ENCODE measurements around the gene TMEM9.

The TMEM9 gene

DNA sequence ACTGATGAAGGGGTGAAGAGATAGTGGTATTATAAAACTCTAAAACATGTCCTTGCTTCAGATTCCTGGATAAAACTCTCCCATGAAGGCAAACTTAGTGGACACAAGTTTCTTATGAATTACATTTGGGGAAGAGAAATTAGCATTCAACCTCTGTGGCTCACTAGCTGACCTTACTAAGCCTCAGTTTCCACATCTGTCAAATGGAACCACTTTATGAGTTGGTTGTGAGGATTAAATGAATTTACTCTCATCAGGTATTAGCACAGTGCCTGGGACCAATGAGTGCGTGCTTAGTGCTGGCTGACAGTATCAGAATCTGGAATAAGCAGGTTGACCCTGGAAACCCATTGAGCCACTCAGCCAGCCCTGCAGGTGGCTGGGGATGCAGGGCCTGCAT, 44.6 kb downstream of the TMEM9 start:
- FAIRE-seq (no peak), DNase-seq (ENCODE audit: insufficient read length, low spot score) (no peak)
- TF ChIP-seq PAX5 (IDR thresholded peaks at IDR 0.05; ENCODE audit: insufficient read depth, low read length, severe bottlenecking) (no peak), POU2F2 (IDR thresholded peaks at IDR 0.05; ENCODE audit: low read depth, low read length) (no peak), POLR2AphosphoS5 (IDR thresholded peaks at IDR 0.05; ENCODE audit: low read depth, low read length) (no peak), TAF1 (IDR thresholded peaks at IDR 0.05; ENCODE audit: low read depth, low read length) (no peak), SPI1 (IDR thresholded peaks at IDR 0.05; ENCODE audit: low read depth, low read length) (no peak), POLR2A (IDR thresholded peaks at IDR 0.05; ENCODE audit: low read depth, low read length) (no peak)

DNA sequence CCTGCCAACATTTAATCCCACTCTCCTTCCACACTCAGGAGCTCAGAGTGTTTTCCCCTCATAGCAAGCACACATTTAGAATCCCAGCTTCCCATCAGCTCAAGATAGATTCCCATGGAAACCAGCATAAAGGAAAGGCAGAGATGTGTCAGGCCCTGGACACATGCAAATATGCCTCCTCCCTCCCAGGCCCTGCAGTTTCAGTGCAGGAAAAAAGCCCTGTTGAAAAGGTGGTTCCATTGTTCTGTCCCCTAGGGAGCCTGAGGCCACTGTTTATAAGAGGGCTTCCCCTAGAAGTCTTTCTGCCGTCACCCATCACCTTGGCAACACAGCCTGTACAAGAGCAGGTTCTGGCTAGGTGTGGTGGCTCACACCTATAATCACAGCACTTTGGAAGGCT, 45.7 kb downstream of the TMEM9 start:
- no peak for TF ChIP-seq SPI1 (IDR thresholded peaks at IDR 0.05; ENCODE audit: low read depth, low read length)
- no peak for DNase-seq (ENCODE audit: insufficient read length, low spot score)
- no peak for FAIRE-seq

DNA sequence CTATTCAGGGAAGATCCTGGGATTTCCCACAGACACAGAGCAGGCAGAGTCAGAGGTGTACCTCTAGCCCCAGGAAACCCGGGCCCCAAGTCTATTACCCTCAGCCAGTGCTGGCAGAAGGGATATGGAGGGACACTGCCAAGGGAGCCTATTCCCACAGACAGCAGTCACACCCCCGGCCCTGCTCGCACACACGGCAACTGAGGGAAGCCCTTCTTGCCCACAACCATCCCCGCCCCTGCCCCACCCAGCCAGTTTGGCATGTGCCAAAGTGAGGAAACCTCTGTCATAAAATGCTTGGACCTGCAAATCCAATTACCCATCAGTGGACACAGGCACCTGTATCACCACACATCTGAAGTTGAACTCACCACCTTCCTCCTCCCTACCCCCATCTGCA, 48.6 kb downstream of the TMEM9 start:
- FAIRE-seq (no peak), DNase-seq (ENCODE audit: insufficient read length, low spot score) (no peak)
- TF ChIP-seq POU2F2 (IDR thresholded peaks at IDR 0.05; ENCODE audit: low read depth, low read length) (no peak), PAX5 (IDR thresholded peaks at IDR 0.05; ENCODE audit: insufficient read depth, low read length, severe bottlenecking) (no peak)

DNA sequence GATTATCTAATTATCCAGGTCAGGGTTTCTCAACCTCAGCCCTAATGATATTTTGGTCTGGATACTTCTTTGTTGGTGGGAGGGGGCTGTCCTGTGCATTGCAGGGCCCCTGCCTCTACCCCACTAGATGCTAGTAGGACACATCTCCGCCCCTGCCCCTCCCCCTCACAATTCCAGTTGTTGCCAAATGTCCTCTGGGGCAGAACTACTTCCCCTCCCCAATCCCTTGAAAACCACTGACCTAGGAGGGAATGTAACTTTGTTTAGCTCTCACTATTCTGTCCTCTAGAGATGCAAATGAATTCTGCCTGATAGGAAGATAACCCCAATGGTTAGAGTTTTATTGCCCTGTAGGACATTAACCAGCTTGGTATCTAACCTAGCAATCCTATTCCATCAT, 50.1 kb downstream of the TMEM9 start:
- no peak for DNase-seq (ENCODE audit: insufficient read length, low spot score)
- FAIRE-seq: no peak
- no peak for TF ChIP-seq SPI1 (IDR thresholded peaks at IDR 0.05; ENCODE audit: low read depth, low read length)
- no peak for TF ChIP-seq TAF1 (IDR thresholded peaks at IDR 0.05; ENCODE audit: low read depth, low read length)
- no peak for TF ChIP-seq PAX5 (IDR thresholded peaks at IDR 0.05; ENCODE audit: insufficient read depth, low read length, severe bottlenecking)
- TF ChIP-seq POLR2A (IDR thresholded peaks at IDR 0.05; ENCODE audit: low read depth, low read length): no peak
- no peak for TF ChIP-seq POLR2AphosphoS5 (IDR thresholded peaks at IDR 0.05; ENCODE audit: low read depth, low read length)
- no peak for TF ChIP-seq POU2F2 (IDR thresholded peaks at IDR 0.05; ENCODE audit: low read depth, low read length)

DNA sequence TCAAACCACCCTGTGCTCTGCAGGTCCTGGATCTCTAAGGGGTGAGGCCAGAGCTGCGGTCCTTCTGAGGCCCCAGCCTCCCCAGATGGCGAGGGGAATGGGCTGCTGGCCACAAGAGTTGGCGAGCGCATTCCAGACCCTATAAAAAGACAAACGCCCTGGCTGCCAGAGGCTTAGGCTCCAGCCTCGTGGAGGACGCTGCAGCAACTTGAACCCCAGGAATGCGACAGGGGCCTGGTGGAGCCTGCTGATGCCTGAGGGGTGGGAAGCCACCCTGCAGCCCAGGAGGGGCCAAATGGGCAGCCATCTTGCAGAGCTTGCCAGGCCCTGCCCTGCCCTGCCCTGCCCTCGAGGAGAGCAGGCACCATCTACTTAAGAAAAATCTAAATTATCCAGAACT, 50.6 kb downstream of the TMEM9 start:
- no peak for DNase-seq (ENCODE audit: insufficient read length, low spot score)
- FAIRE-seq: no peak
- TF ChIP-seq POLR2A (IDR thresholded peaks at IDR 0.05; ENCODE audit: low read depth, low read length) (no peak), TAF1 (IDR thresholded peaks at IDR 0.05; ENCODE audit: low read depth, low read length) (no peak), PAX5 (IDR thresholded peaks at IDR 0.05; ENCODE audit: insufficient read depth, low read length, severe bottlenecking) (no peak), SPI1 (IDR thresholded peaks at IDR 0.05; ENCODE audit: low read depth, low read length) (no peak), POLR2AphosphoS5 (IDR thresholded peaks at IDR 0.05; ENCODE audit: low read depth, low read length) (no peak), POU2F2 (IDR thresholded peaks at IDR 0.05; ENCODE audit: low read depth, low read length) (no peak)

DNA sequence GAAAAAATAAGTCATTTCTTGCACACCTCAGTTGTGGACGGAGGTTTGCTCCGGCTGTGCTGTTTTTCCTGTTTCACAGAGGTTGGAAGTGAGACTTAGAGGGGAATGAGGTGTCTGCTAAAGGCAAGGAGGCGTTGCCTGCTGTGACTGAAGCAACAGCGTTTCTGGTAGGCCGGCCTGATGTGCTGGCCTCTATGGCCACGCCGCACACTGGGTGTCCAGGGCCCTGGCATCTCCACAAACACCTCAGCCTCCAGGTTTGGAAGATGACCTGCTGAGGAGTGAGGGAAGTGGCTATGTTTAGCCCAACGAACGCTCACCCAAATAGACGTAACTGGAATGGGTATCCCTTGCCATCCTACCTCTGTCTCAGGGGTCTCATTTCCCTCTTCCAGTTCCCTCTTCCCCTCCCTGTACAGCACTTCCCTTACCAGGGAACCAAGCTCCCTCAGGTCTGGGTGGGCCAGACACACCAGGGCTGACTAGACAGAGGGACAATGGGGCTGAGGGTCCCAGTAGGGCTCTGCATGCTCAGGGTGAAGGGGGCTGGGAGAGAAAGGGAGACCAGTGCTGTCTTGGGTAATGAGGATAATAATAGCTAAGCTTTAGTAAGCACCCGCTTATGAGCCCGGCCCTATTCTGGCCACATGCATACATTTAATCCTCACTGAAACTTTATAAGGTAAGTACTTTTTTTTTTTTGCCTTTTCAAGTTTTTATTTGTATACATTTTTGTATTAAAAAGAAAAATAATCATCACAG, 53.9 kb downstream of the TMEM9 start:
- TF ChIP-seq PAX5 (IDR thresholded peaks at IDR 0.05; ENCODE audit: insufficient read depth, low read length, severe bottlenecking) (no peak), POLR2AphosphoS5 (IDR thresholded peaks at IDR 0.05; ENCODE audit: low read depth, low read length) (no peak), POU2F2 (IDR thresholded peaks at IDR 0.05; ENCODE audit: low read depth, low read length) (no peak), POLR2A (IDR thresholded peaks at IDR 0.05; ENCODE audit: low read depth, low read length) (no peak), TAF1 (IDR thresholded peaks at IDR 0.05; ENCODE audit: low read depth, low read length) (no peak)
- DNase-seq (ENCODE audit: insufficient read length, low spot score): no peak
- FAIRE-seq: no peak

DNA sequence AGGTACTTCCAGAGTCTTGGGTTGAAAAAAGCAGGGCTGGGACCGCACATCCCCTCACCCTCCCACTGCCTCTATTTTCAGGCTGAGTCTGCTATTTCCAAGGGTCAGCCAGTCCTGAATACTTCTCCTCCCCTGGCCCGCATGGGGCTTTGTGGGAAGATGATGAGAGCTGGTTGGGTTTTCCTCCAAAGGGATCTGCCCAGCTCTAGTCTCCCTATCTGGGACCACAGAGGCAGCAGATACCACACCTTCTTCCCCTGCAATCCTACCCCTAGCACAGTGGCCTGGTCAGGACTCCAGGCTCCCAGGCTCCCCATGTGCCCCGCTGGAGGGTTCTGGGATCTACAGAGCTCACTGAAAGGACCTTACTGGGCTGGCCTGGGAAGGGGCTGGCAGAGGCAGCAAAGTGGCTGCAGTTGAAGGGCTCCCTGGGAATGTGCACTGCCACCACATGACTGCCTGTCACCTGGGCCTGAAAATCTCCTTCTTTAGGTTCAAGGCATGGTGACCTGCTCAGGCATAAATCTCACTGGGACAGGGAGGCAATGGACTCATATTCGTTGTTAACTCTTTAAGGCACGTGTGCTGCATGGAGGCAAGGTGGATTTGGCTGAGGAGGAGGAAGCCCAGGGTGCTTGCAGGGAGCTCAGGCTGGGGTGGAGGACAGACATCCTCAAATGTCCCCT, 55.1 kb downstream of the TMEM9 start:
- FAIRE-seq: no peak
- no peak for DNase-seq (ENCODE audit: insufficient read length, low spot score)
- TF ChIP-seq POU2F2 (IDR thresholded peaks at IDR 0.05; ENCODE audit: low read depth, low read length) (no peak), POLR2A (IDR thresholded peaks at IDR 0.05; ENCODE audit: low read depth, low read length) (no peak), SPI1 (IDR thresholded peaks at IDR 0.05; ENCODE audit: low read depth, low read length) (no peak), POLR2AphosphoS5 (IDR thresholded peaks at IDR 0.05; ENCODE audit: low read depth, low read length) (no peak), TAF1 (IDR thresholded peaks at IDR 0.05; ENCODE audit: low read depth, low read length) (no peak), PAX5 (IDR thresholded peaks at IDR 0.05; ENCODE audit: insufficient read depth, low read length, severe bottlenecking) (no peak)

DNA sequence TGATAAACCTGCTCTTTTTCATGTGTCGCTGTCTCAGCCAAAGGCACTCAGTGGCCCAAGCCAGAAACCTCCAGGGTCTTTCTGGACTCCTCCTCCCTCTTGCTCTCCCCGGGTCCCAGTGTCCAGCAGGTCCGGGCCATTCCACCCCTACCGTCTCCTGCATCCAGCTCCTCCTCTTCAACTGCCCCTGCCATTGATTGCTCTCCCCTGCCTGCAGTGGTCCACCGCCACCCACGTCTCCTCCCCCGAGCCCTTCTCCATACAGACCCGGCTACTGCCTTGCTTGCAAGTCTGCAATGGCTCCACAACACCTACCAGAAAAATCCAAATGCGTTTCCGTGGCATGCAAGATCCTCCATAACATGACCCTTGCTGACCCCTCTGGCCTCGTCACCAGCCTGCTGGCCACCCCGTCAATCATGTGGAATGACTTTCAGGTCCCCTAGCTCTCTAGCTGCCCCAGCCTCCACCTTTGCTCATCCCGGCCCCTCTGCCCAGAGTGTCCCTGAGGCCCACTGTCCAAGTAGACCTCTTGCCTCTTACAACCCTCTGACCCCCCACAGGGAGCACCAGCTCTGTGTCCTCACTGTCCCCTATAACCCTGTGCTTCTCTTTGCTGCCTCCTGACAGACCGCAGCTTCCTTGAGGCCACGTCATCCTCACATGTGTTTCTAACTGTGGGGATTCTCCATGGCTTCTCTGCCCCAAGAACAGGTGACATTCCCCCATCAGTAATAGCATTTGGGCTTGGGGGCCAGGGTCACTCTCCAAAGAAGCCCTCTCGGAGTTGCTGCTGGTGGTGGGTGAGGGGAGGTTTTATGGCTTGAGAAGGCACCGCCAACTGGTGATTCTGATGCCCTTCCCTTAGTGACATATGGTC, 57.1 kb downstream of the TMEM9 start:
- DNase-seq (ENCODE audit: insufficient read length, low spot score): no peak
- no peak for FAIRE-seq
- TF ChIP-seq POLR2AphosphoS5 (IDR thresholded peaks at IDR 0.05; ENCODE audit: low read depth, low read length): no peak

DNA sequence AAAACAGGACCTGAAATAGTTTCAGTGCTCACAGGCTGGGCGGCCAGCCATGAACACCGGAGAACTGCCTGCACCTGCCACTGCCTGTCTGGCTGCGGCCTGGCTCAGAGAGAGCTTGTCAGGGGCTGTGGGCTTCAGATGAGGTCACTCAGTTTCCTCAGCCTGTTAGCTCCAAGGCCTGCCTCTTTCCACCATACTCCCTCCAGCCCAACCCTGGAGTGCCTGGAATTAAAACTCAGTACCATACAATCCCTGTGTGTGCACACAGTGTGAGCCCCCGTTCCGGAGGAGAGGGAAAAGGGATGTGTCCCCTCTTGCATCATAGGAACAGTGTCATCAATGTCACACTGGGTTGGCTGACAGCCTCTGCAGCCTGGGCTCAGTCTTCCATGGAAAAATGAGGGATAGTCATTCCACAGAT, 58.2 kb downstream of the TMEM9 start:
- FAIRE-seq (no peak), DNase-seq (ENCODE audit: insufficient read length, low spot score) (no peak)
- TF ChIP-seq TAF1 (IDR thresholded peaks at IDR 0.05; ENCODE audit: low read depth, low read length) (no peak), POLR2AphosphoS5 (IDR thresholded peaks at IDR 0.05; ENCODE audit: low read depth, low read length) (no peak), SPI1 (IDR thresholded peaks at IDR 0.05; ENCODE audit: low read depth, low read length) (no peak), PAX5 (IDR thresholded peaks at IDR 0.05; ENCODE audit: insufficient read depth, low read length, severe bottlenecking) (no peak), POU2F2 (IDR thresholded peaks at IDR 0.05; ENCODE audit: low read depth, low read length) (no peak), POLR2A (IDR thresholded peaks at IDR 0.05; ENCODE audit: low read depth, low read length) (no peak)
